Adrenal gland (tissue), 5 donors: ENCODE measurements around the gene TXNDC11.

ENCODE experiments used
- POLR2A ChIP-seq, 2 donors: fragments of 450-650 bp; IDR thresholded peaks; one replicate each; pipeline ENCODE4 v1.6.1; 2017; ENCODE audit warnings: antibody characterized with exemption in 2 of 2, mild to moderate bottlenecking in 2 of 2, moderate library complexity in 1 of 2
- TF ChIP-seq, protein P1 (sequence below), 6 experiments: fragments of 450-650 bp in 4 of 6; fragments of 200-600 bp in 2 of 6; sonication (generic) in 1 of 6; IDR thresholded peaks; 1 replicate in 5 of 6; 2 replicates in 1 of 6; pipeline versions ENCODE4 v1.5.1 to v1.8.0; 2016 to 2021; ENCODE audit warnings: antibody characterized with exemption in 6 of 6, mild to moderate bottlenecking in 2 of 6, moderate library complexity in 1 of 6
- donor health status: DM: no; HTN: no; CAD: no.

DNA sequence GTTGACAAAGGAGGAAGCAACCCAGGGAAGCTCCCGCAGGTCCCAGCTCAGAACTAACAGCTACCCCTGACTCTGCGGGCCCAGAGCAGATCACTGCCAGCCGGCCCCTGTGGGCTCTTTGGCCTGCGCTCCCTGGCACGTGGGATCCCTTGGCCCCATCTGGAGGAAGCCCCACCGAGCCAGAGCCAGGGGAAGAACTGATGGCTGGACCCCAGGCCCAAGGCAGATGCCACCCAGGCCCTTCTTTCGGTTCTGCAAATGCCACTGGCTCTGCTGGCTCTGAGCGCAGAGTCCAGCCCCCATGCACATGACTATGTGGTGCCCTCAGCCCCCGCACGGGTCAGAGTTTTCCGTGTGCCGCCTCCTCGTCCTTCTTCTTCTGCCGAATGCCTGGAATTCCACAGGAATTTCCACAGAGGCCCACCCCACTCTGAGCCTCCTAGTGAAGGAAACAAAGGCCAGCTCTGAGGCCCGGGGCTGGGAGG, 110.2 kb downstream of the TXNDC11 start:
- TF ChIP-seq POLR2A (IDR thresholded peaks at IDR 0.05) = no peak
- TF ChIP-seq, protein P1, sequence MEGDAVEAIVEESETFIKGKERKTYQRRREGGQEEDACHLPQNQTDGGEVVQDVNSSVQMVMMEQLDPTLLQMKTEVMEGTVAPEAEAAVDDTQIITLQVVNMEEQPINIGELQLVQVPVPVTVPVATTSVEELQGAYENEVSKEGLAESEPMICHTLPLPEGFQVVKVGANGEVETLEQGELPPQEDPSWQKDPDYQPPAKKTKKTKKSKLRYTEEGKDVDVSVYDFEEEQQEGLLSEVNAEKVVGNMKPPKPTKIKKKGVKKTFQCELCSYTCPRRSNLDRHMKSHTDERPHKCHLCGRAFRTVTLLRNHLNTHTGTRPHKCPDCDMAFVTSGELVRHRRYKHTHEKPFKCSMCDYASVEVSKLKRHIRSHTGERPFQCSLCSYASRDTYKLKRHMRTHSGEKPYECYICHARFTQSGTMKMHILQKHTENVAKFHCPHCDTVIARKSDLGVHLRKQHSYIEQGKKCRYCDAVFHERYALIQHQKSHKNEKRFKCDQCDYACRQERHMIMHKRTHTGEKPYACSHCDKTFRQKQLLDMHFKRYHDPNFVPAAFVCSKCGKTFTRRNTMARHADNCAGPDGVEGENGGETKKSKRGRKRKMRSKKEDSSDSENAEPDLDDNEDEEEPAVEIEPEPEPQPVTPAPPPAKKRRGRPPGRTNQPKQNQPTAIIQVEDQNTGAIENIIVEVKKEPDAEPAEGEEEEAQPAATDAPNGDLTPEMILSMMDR (IDR thresholded peaks at IDR 0.05) = no peak
